Chondrocyte (in vitro differentiated cells): Measurements from ENCODE around the gene ZNF747. TPM values are rescaled to one million over a fixed set of nuclear protein-coding genes. Genes with fewer than 3 reads are reported as not detected.

ENCODE experiments used
- DNase-seq: peaks from one replicate; pipeline ENCODE4 v3.0.0; 2021; ENCODE audit warnings: mixed read lengths, low spot score
- H3K27ac Mint-ChIP-seq: one replicate; pipeline ENCODE4 v1.8.0; 2021; ENCODE audit warnings: mild to moderate bottlenecking, moderate library complexity, mixed read lengths; ENCODE audit not compliant: unreplicated experiment
- H3K27me3 Mint-ChIP-seq: 2 replicates; pipeline ENCODE4 v1.8.0; 2021; ENCODE audit warnings: low read depth, mixed read lengths
- H3K36me3 Mint-ChIP-seq: 2 replicates; pipeline ENCODE4 v1.8.0; 2021; ENCODE audit warnings: low read depth, mixed read lengths
- H3K4me1 Mint-ChIP-seq: 2 replicates; pipeline ENCODE4 v1.8.0; 2021; ENCODE audit warnings: low read depth, mild to moderate bottlenecking, mixed read lengths
- H3K4me3 Mint-ChIP-seq: one replicate; pipeline ENCODE4 v1.8.0; 2021; ENCODE audit warnings: mild to moderate bottlenecking, moderate library complexity, mixed read lengths; ENCODE audit not compliant: unreplicated experiment
- H3K9me3 Mint-ChIP-seq: 2 replicates; pipeline ENCODE4 v1.8.0; 2021; ENCODE audit warnings: low read depth, mixed read lengths
- long read RNA-seq: library from polyadenylated mRNA; stranded (forward); transcript quantifications from one replicate; pipeline ENCODE4 v2.0.0, GENCODE V29; 2021
- total RNA-seq: library from RNA; stranded (reverse); gene quantifications from 3 replicates; pipeline ENCODE4 v1.2.1, GENCODE V29; 2021
- TF ChIP-seq, protein P1 (sequence below): fragments of 200-600 bp; sonication (generic); IDR thresholded peaks from 2 replicates; pipeline ENCODE4 v1.5.0; 2021; ENCODE audit warnings: antibody characterized with exemption, mild to moderate bottlenecking, moderate library complexity

Gene ZNF747
- 3.5 to 6.7 TPM (median 6.7 TPM) in 3 replicates for total RNA-seq
- long read RNA-seq, transcript ZNF747-203 (3 exons, 1,511 nt): minor isoform, 5 of 23 reads
- long read RNA-seq, transcript ZNF747-202 (2 exons, 3,504 nt): major isoform, 15 of 23 reads
- long read RNA-seq, partial matches to known transcripts: 0 of 23 reads
- long read RNA-seq, other reads (novel, unspliced or antisense): 2 of 23 reads

DNA sequence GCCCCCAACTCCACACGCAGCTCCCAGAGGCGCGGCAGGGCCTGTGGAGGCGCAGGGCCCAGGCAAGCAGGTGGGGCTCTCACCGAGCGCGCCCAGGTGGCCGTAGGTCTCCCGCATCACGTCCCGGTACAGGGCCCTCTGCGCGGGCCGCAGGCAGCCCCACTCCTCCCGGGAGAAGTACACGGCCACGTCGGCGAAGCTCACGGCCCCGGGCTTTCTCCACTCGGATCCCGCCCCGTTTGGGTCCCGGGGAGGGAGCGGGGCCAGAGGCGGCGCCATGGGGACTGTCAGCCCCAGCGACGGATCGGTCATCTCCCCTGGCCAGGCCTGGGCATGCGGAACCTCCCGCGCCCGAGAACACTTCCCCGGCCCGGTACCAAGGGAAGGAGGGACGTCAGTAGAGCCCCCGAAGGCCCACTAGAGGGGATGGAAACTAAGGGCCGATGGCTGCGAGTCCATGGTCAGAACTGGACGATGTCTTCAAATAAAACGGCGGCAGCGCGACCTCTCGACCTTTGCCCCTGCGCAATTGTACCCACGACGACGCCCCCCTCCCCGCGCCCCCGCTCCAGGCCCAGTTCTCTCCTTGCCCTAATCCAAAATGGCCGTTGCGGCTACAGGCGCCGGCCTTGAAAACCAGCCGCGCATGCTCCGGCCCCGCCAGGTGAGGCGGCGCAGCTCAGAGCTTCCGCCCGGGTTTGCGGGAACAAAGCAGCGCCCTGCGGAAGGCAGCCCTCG lies at the start of gene ZNF747:
Gene ZNF747 (minus strand): TSS at position 491 of the 738 bp plus-strand sequence. CDS start 179 bp downstream, at position 312.
- DNase-seq: no peak
- H3K4me1 Mint-ChIP-seq: peaks cover 17% of the 10 kb centered on the region
- TF ChIP-seq, protein P1, sequence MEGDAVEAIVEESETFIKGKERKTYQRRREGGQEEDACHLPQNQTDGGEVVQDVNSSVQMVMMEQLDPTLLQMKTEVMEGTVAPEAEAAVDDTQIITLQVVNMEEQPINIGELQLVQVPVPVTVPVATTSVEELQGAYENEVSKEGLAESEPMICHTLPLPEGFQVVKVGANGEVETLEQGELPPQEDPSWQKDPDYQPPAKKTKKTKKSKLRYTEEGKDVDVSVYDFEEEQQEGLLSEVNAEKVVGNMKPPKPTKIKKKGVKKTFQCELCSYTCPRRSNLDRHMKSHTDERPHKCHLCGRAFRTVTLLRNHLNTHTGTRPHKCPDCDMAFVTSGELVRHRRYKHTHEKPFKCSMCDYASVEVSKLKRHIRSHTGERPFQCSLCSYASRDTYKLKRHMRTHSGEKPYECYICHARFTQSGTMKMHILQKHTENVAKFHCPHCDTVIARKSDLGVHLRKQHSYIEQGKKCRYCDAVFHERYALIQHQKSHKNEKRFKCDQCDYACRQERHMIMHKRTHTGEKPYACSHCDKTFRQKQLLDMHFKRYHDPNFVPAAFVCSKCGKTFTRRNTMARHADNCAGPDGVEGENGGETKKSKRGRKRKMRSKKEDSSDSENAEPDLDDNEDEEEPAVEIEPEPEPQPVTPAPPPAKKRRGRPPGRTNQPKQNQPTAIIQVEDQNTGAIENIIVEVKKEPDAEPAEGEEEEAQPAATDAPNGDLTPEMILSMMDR: no peak
- no peaks in the 10 kb centered on the region for H3K27me3 Mint-ChIP-seq
- no peaks in the 10 kb centered on the region for H3K36me3 Mint-ChIP-seq
- peak within 1 kb of the TSS; percentile 88 for H3K4me3 Mint-ChIP-seq
- peak within 1 kb of the TSS; percentile 87 for H3K27ac Mint-ChIP-seq
- H3K9me3 Mint-ChIP-seq: no peaks in the 10 kb centered on the region

DNA sequence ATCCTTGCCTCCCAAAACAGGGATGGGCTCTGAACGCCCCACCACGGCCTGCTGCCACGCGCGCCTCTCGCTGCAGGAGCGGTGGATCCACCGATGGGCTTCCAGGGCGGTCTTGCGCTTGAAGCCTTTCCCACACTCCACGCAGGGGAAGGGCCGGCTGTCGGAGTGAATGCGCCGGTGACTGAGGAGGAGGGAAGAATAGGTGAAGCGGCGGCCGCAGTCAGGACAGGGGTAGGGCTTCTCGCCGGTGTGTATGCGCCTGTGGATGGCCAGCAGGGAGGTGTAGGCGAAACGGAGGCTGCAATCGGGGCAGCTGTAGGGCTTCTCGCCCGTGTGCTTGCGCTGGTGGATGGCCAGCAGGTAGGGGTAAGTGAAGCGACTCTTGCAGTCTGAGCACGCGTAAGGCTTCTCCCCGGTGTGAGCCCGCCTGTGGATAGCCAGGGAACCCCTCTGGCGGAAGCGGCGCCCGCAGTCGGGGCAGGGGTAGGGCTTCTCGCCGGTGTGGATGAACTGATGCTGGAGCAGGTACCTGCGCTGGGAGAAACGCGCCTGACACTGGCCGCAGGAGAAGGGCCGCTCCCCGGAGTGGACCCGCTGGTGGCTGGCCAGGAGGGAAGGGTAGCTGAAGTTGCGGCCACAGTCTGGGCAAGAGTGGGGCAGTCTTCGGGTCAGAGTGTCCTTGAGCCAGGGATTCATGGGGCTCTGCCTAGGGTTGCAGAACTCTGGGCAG lies 48.1 kb upstream of the ZNF747 start:
- Mint-ChIP-seq H3K4me3 (no peak overlapping the region), H3K27ac (no peak overlapping the region), H3K4me1 (peaks cover 22% of the 10 kb centered on the region), H3K36me3 (peaks cover 9% of the 10 kb centered on the region), H3K27me3 (no peaks in the 10 kb centered on the region), H3K9me3 (no peaks in the 10 kb centered on the region)
- TF ChIP-seq, protein P1: no peak
- no peak for DNase-seq

DNA sequence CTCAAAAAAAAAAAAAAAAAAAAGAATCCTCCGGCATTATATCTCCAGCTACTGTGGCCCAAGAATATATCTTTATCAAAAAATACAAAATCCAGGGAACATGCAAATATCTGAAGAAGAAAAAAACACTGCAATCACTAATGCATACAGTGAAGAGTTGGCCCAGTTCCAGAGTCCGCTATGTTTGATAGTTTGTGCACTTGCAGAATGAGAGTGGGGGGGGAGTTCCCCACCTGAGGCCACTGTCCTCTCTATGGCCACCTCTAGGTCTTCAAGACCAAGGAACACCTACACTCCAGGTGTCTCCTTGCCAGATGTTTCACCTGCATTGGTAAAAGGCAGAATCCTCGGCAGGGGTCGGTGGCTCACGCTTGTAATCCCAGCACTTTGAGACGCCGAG lies 46.8 kb upstream of the ZNF747 start:
- H3K36me3 Mint-ChIP-seq: peaks cover 9% of the 10 kb centered on the region
- DNase-seq: no peak
- H3K4me3 Mint-ChIP-seq: no peak overlapping the region
- TF ChIP-seq, protein P1: no peak
- no peak overlapping the region for H3K27ac Mint-ChIP-seq
- peaks cover 18% of the 10 kb centered on the region for H3K4me1 Mint-ChIP-seq
- no peaks in the 10 kb centered on the region for H3K27me3 Mint-ChIP-seq
- H3K9me3 Mint-ChIP-seq: no peaks in the 10 kb centered on the region

DNA sequence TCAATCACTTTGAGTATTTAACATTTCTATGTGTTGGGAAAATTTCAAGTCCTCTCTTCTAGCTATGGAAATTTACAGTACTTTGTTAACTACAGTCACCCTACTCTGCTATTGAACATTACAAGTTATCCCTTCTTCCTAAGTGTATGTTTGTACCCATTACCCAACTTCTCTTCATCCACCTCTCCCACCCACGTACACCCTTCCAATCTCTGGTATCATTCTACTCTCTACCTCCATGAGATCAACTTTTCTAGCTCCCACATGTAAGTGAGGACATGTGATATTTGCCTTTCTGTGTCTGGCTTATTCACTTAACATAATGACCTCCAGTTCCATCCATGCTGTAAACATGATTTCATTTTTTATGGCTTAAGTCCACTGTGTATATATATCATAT lies 40.0 kb upstream of the ZNF747 start:
- H3K9me3 Mint-ChIP-seq: no peaks in the 10 kb centered on the region
- H3K36me3 Mint-ChIP-seq: peaks cover 3% of the 10 kb centered on the region
- no peak overlapping the region for H3K27ac Mint-ChIP-seq
- TF ChIP-seq, protein P1: no peak
- no peak overlapping the region for H3K4me3 Mint-ChIP-seq
- H3K4me1 Mint-ChIP-seq: peaks cover 18% of the 10 kb centered on the region
- H3K27me3 Mint-ChIP-seq: no peaks in the 10 kb centered on the region
- no peak for DNase-seq
